ENCODE results near the gene MSANTD3. TPM values are rescaled to one million over a fixed set of nuclear protein-coding genes. Genes with fewer than 3 reads are reported as not detected.
A peak's percentile ranks its signal among the peaks of the same experiment; 100 is the strongest.
"Not testable (repeated sequence)": the region's sequence is repeated elsewhere in the genome, so short reads cannot be mapped to it uniquely, and the experiment has no call there.

Gene MSANTD3
- total and polyA plus RNA-seq, 2 of the 4 experiments (the other 2 are of a cell fraction): 45.5 to 55.9 TPM

GRCh38 chr9:100379862-100380261, 47.1 kb upstream of the MSANTD3 start:
- H3K4me1 ChIP-seq (ENCODE audit: control insufficient read depth, insufficient read depth, low read length): peaks cover 6% of the 10 kb centered on the region; the same call in 1 of the 2 replicates
- H2AK5ac ChIP-seq (ENCODE audit: low read depth, low read length): peak overlapping the region; percentile 61; the same call in 1 of the 2 replicates
- peaks cover 0 to 3% of the 10 kb centered on the region in 2 experiments; a peak in 1 of 4 replicates for H3K79me1 ChIP-seq (ENCODE audit: low read depth in 1 of 2, low read length in 2 of 2)
- peak overlapping the region; percentile 94; the same call in 1 of the 2 replicates for H3K23ac ChIP-seq (ENCODE audit: low read depth, low read length)
- peak overlapping the region; percentile 96 for H3K4ac ChIP-seq (ENCODE audit: low read depth, low read length)
- peaks cover 6% of the 10 kb centered on the region for H3K9me3 ChIP-seq (ENCODE audit: control insufficient read depth, insufficient read depth, low read length)
- H4K5ac ChIP-seq (ENCODE audit: low read depth, low read length): peak overlapping the region; percentile 94
- peak overlapping the region; percentile 87 for H2AFZ ChIP-seq (replicated peaks; ENCODE audit: low read length, poor library complexity)
- POLR2A ChIA-PET (ENCODE audit: unreplicated experiment): no interaction called here
- H3K9me1 ChIP-seq (ENCODE audit: insufficient read depth, low read length): no peaks in the 10 kb centered on the region; the same call in 1 of the 2 replicates
- H3K36me3 ChIP-seq (ENCODE audit: control insufficient read depth, insufficient read depth, low read length): no peaks in the 10 kb centered on the region
- peak overlapping the region; percentile 97; the same call in 2 of the 3 replicates for H2BK15ac ChIP-seq (ENCODE audit: low read depth, low read length)
- H2BK5ac ChIP-seq (ENCODE audit: low read depth, low read length, poor library complexity, severe bottlenecking): peak overlapping the region; percentile 99
- in situ Hi-C loops (cut with MboI; ENCODE audit: low sequenced_read_pairs) (no loop called here), dilution Hi-C loops (cut with HindIII; ENCODE audit: low sequenced_read_pairs, unreplicated experiment) (no loop called here), intact Hi-C loops (cut with micrococcal nuclease) (loop anchor here (1.0 to 5.0 kb wide), 2 partner anchors 28 to 32 kb away; partner anchors contain the start of gene TEX10)
- H4K20me1 ChIP-seq (ENCODE audit: insufficient read depth, low read length): no peaks in the 10 kb centered on the region
- peak; percentile 77 for DNase-seq
- peak overlapping the region; percentile 7 for H2AK9ac ChIP-seq (replicated peaks; ENCODE audit: low read depth, low read length, poor library complexity)
- peak overlapping the region; percentile 98; the same call in 1 of the 2 replicates for H3K14ac ChIP-seq (replicated peaks; ENCODE audit: low read depth, low read length)
- CTCF ChIA-PET: interaction anchor here (0.7 to 1.3 kb wide), 2 partner anchors 9 to 57 kb away, joined by 3 to 4 read pairs; no protein-coding TSS in a partner anchor
- ATAC-seq (ENCODE audit: low read depth): peak; percentile 93
- peak overlapping the region; percentile 73 for H3K27ac ChIP-seq (ENCODE audit: insufficient read depth, low read length)
- no peaks in the 10 kb centered on the region for H3K27me3 ChIP-seq (ENCODE audit: control insufficient read depth, insufficient read depth, low read length)
- H4K8ac ChIP-seq (ENCODE audit: low read depth in 2 of 2, low read length in 2 of 2): peak overlapping the region; percentile 94 to 99
- H3K18ac ChIP-seq (ENCODE audit: low read depth, low read length): peak overlapping the region; percentile 88
- TF ChIP-seq MXI1 (IDR thresholded peaks at IDR 0.05; ENCODE audit: borderline replicate concordance, low read depth, low read length) (no peak), RCOR1 (IDR thresholded peaks at IDR 0.05; ENCODE audit: insufficient replicate concordance, low read length) (no peak)
- no peak overlapping the region for H3K9ac ChIP-seq (ENCODE audit: low read depth, low read length)
- peak overlapping the region; percentile 91 for H4K91ac ChIP-seq (ENCODE audit: insufficient read depth, low read depth, low read length)
- peak overlapping the region; percentile 88 for H3K56ac ChIP-seq (ENCODE audit: extremely low read depth, insufficient read depth, low read length)
- H3K4me3 ChIP-seq (ENCODE audit: insufficient read depth, low read depth, low read length): no peak overlapping the region
- BruUV-seq (replicated peaks): no TSS peak
- WGBS, 2 experiments (ENCODE audit: extremely low coverage in 2 of 2, insufficient read length in 1 of 2): no CpG with 5 or more reads among the region's 4 CpGs
- peak overlapping the region; percentile 39; the same call in 1 of the 2 replicates for H3K4me2 ChIP-seq (ENCODE audit: low read depth, low read length)
- H2BK20ac ChIP-seq (ENCODE audit: low read depth, low read length): peak overlapping the region; percentile 98
- peak overlapping the region; percentile 98 for H2BK120ac ChIP-seq (ENCODE audit: low read depth, low read length)

GRCh38 chr9:100392989-100393388, 34.0 kb upstream of the MSANTD3 start:
- H2BK15ac ChIP-seq (ENCODE audit: low read depth, low read length); H2BK120ac ChIP-seq (ENCODE audit: low read depth, low read length); H2BK5ac ChIP-seq (ENCODE audit: low read depth, low read length, poor library complexity, severe bottlenecking); DNase-seq; H4K91ac ChIP-seq (ENCODE audit: insufficient read depth, low read depth, low read length); H4K8ac ChIP-seq (ENCODE audit: low read depth in 2 of 2, low read length in 2 of 2); H3K9ac ChIP-seq (ENCODE audit: low read depth, low read length); ATAC-seq (ENCODE audit: low read depth); H4K5ac ChIP-seq (ENCODE audit: low read depth, low read length); BruUV-seq (replicated peaks); H3K4me3 ChIP-seq (ENCODE audit: insufficient read depth, low read depth, low read length); dilution Hi-C loops (cut with HindIII; ENCODE audit: low sequenced_read_pairs, unreplicated experiment); H3K4ac ChIP-seq (ENCODE audit: low read depth, low read length); H2AFZ ChIP-seq (replicated peaks; ENCODE audit: low read length, poor library complexity); POLR2A ChIA-PET (ENCODE audit: unreplicated experiment); H3K18ac ChIP-seq (ENCODE audit: low read depth, low read length); intact Hi-C loops (cut with micrococcal nuclease); H3K14ac ChIP-seq (replicated peaks; ENCODE audit: low read depth, low read length); H3K4me2 ChIP-seq (ENCODE audit: low read depth, low read length); H3K27ac ChIP-seq (ENCODE audit: insufficient read depth, low read length); H3K36me3 ChIP-seq (ENCODE audit: control insufficient read depth, insufficient read depth, low read length); H2AK9ac ChIP-seq (replicated peaks; ENCODE audit: low read depth, low read length, poor library complexity); H3K56ac ChIP-seq (ENCODE audit: extremely low read depth, insufficient read depth, low read length); H3K4me1 ChIP-seq (ENCODE audit: control insufficient read depth, insufficient read depth, low read length); H2BK20ac ChIP-seq (ENCODE audit: low read depth, low read length); H2AK5ac ChIP-seq (ENCODE audit: low read depth, low read length); CTCF ChIA-PET; H3K27me3 ChIP-seq (ENCODE audit: control insufficient read depth, insufficient read depth, low read length); H4K20me1 ChIP-seq (ENCODE audit: insufficient read depth, low read length); H3K9me1 ChIP-seq (ENCODE audit: insufficient read depth, low read length); H3K23ac ChIP-seq (ENCODE audit: low read depth, low read length); H3K9me3 ChIP-seq (ENCODE audit: control insufficient read depth, insufficient read depth, low read length); in situ Hi-C loops (cut with MboI; ENCODE audit: low sequenced_read_pairs); H3K79me1 ChIP-seq (ENCODE audit: low read depth in 1 of 2, low read length in 2 of 2): not testable (repeated sequence)
- WGBS, 2 experiments (ENCODE audit: extremely low coverage in 2 of 2, insufficient read length in 1 of 2): no CpG with 5 or more reads among the region's 21 CpGs
